Esophagus squamous epithelium (tissue), 5 donors: ENCODE results near the gene MCC. TPM values are rescaled to one million over a fixed set of nuclear protein-coding genes. Genes with fewer than 3 reads are reported as not detected.
"Not testable (repeated sequence)": the region's sequence is repeated elsewhere in the genome, so short reads cannot be mapped to it uniquely, and the experiment has no call there.

Experiments used
- DNase-seq: peaks from one replicate; lab custom pipeline; 2025; lab: John Stamatoyannopoulos, UW
- H3K27ac ChIP-seq, 4 donors: fragments of 200-600 bp; sonication (generic); one replicate each; pipeline ENCODE4 v1.5.1; 2016 to 2019; ENCODE audit warnings: mild to moderate bottlenecking in 1 of 4
- H3K27me3 ChIP-seq, 4 donors: fragments of 200-600 bp; sonication (generic); 1 replicate in 3 of 4; 2 replicates in 1 of 4; pipeline versions ENCODE4 v1.5.1 to v1.6.0; 2017 to 2021; ENCODE audit warnings: antibody characterized with exemption in 1 of 4
- H3K36me3 ChIP-seq, 3 donors: fragments of 200-600 bp; sonication (generic); one replicate each; pipeline ENCODE4 v1.5.1; 2016 to 2019
- H3K4me1 ChIP-seq, 3 donors: fragments of 200-600 bp; sonication (generic); one replicate each; pipeline ENCODE4 v1.5.1; 2017 to 2019
- H3K4me3 ChIP-seq, 4 donors: fragments of 200-600 bp; sonication (generic); 1 replicate in 3 of 4; 2 replicates in 1 of 4; pipeline ENCODE4 v1.5.1; 2016 to 2019; ENCODE audit warnings: mild to moderate bottlenecking in 2 of 4, moderate library complexity in 1 of 4
- H3K9me3 ChIP-seq, 3 donors: fragments of 200-600 bp; sonication (generic); one replicate each; pipeline ENCODE4 v1.5.1; 2016 to 2019
- CTCF ChIP-seq, 6 experiments: fragments of 450-650 bp in 4 of 6; fragments of 200-600 bp in 2 of 6; sonication (generic) in 2 of 6; IDR thresholded peaks; one replicate each; pipeline ENCODE4 v1.5.1; 2016 to 2019; ENCODE audit warnings: antibody characterized with exemption in 6 of 6, mild to moderate bottlenecking in 4 of 6, moderate library complexity in 4 of 6
- POLR2A ChIP-seq, 4 donors: fragments of 450-650 bp; IDR thresholded peaks; one replicate each; pipeline ENCODE4 v1.6.1; 2017; ENCODE audit warnings: antibody characterized with exemption in 4 of 4, mild to moderate bottlenecking in 4 of 4, moderate library complexity in 3 of 4
- WGBS, 2 donors: methylation state at CpG; one replicate each; pipeline ENCODE4 v1.1.5; 2018; 5-methylcytosine and 5-hydroxymethylcytosine counted together
- intact Hi-C: fragments of 100-400 bp; cut with DNase I; formaldehyde crosslinking; loops from one replicate; pipeline ENCODE4 v1.15.0; 2022
- total RNA-seq, 4 donors: library from RNA; depleted of rRNA; stranded (reverse); fragments of >200 nt; gene quantifications; one replicate each; pipeline ENCODE4 v1.1.0, GENCODE V29; 2016
- donor health status: DM: yes; HTN: yes; CAD: no.

The MCC gene
- total RNA-seq, 4 donors from 2014 or later, result 41.6 to 45.4 (median 43.4) TPM

GRCh38 chr5:113075019-113075418 is 413.2 kb downstream of the MCC start:
- DNase-seq, result no peak
- no peak for TF ChIP-seq POLR2A (IDR thresholded peaks at IDR 0.05)
- no peak for TF ChIP-seq CTCF (IDR thresholded peaks at IDR 0.05)
- Histone ChIP-seq H3K27ac (no peak overlapping the region), H3K36me3 (peaks cover 0 to 78% (median 8%) of the 10 kb centered on the region in 3 donors), H3K9me3 (no peaks in the 10 kb centered on the region), H3K4me3 (no peak overlapping the region), H3K4me1 (no peaks in the 10 kb centered on the region), H3K27me3 (no peaks in the 10 kb centered on the region)
- intact Hi-C loops, result no loop called here
- 97 to 100% methylated on average over 6 to 10 of the region's 21 CpGs for WGBS, 2 donors

GRCh38 chr5:113073629-113074034 is 414.6 kb downstream of the MCC start:
- WGBS, 2 donors, result 85 to 86% methylated on average over 8 to 11 of the region's 11 CpGs
- H3K4me1 ChIP-seq, DNase-seq, H3K9me3 ChIP-seq, H3K27ac ChIP-seq, H3K27me3 ChIP-seq, H3K4me3 ChIP-seq, intact Hi-C loops: not testable (repeated sequence)
- peaks cover 0 to 81% (median 8%) of the 10 kb centered on the region in 3 donors for H3K36me3 ChIP-seq

GRCh38 chr5:113071401-113071800 is 416.9 kb downstream of the MCC start:
- Histone ChIP-seq H3K27ac (no peak overlapping the region), H3K4me1 (peaks cover 0 to 6% (median 0%) of the 10 kb centered on the region in 3 donors), H3K4me3 (no peak overlapping the region), H3K27me3 (no peaks in the 10 kb centered on the region), H3K36me3 (peaks cover 0 to 99% (median 8%) of the 10 kb centered on the region in 3 donors), H3K9me3 (no peaks in the 10 kb centered on the region)
- DNase-seq, result no peak
- 72 to 96% methylated on average over 3 of the region's 3 CpGs for WGBS, 2 donors
- TF ChIP-seq CTCF (IDR thresholded peaks at IDR 0.05) (no peak), POLR2A (IDR thresholded peaks at IDR 0.05) (no peak)
- intact Hi-C loops, result no loop called here

GRCh38 chr5:113070901-113071300 is 417.4 kb downstream of the MCC start:
- Histone ChIP-seq H3K36me3 (peaks cover 0 to 99% (median 8%) of the 10 kb centered on the region in 3 donors), H3K4me3 (no peak overlapping the region), H3K27ac (no peak overlapping the region), H3K27me3 (no peaks in the 10 kb centered on the region), H3K4me1 (peaks cover 0 to 6% (median 0%) of the 10 kb centered on the region in 3 donors), H3K9me3 (no peaks in the 10 kb centered on the region)
- intact Hi-C loops, result no loop called here
- DNase-seq, result no peak
- WGBS, 2 donors, result 80 to 85% methylated on average over 5 of the region's 5 CpGs
- TF ChIP-seq CTCF (IDR thresholded peaks at IDR 0.05) (no peak), POLR2A (IDR thresholded peaks at IDR 0.05) (no peak)

- Histone ChIP-seq H3K27me3 (no peaks in the 10 kb centered on the region), H3K27ac (no peak overlapping the region), H3K36me3 (peaks cover 0 to 99% (median 0%) of the 10 kb centered on the region in 3 donors), H3K4me1 (peaks cover 0 to 6% (median 0%) of the 10 kb centered on the region in 3 donors), H3K4me3 (no peak overlapping the region), H3K9me3 (no peaks in the 10 kb centered on the region)
- TF ChIP-seq CTCF (IDR thresholded peaks at IDR 0.05) (no peak), POLR2A (IDR thresholded peaks at IDR 0.05) (no peak)
- no peak for DNase-seq
- WGBS, 2 donors, result 89 to 94% methylated on average over 2 of the region's 2 CpGs
- intact Hi-C loops, result no loop called here
Measured at GRCh38 chr5:113068559-113068958, 419.7 kb downstream of the MCC start.
